Trophoblast cell (in vitro differentiated cells and primary cell): Measurements from ENCODE around the gene FBRSL1.

Experiments used
- DNase-seq, 2 donors: peaks; one replicate each; pipeline ENCODE4 v3.0.0-alpha.2; 2016
- H2AFZ ChIP-seq: 2 replicates; pipeline ENCODE4 v1.6.1; 2013; ENCODE audit warnings: low read length, moderate library complexity, mild to moderate bottlenecking; ENCODE audit not compliant: insufficient read depth, poor library complexity
- H2AK5ac ChIP-seq: 2 replicates; pipeline ENCODE4 v1.6.1; 2013; ENCODE audit warnings: mild to moderate bottlenecking, low read length
- H2BK120ac ChIP-seq: 2 replicates; pipeline ENCODE4 v1.6.1; 2013; ENCODE audit warnings: low read length, mild to moderate bottlenecking, moderate library complexity; ENCODE audit not compliant: insufficient read depth, poor library complexity
- H2BK12ac ChIP-seq: 2 replicates; pipeline ENCODE4 v1.6.1; 2013; ENCODE audit warnings: mild to moderate bottlenecking, low read length, moderate library complexity
- H2BK5ac ChIP-seq: 2 replicates; pipeline ENCODE4 v1.6.1; 2013; ENCODE audit warnings: low read length, low read depth, moderate library complexity, mild to moderate bottlenecking; ENCODE audit not compliant: poor library complexity
- H3K14ac ChIP-seq: 2 replicates; pipeline ENCODE4 v1.6.1; 2013; ENCODE audit warnings: mild to moderate bottlenecking, low read length
- H3K18ac ChIP-seq: 2 replicates; pipeline ENCODE4 v1.6.1; 2013; ENCODE audit warnings: mild to moderate bottlenecking, low read length
- H3K23ac ChIP-seq: 2 replicates; pipeline ENCODE4 v1.6.1; 2013; ENCODE audit warnings: low read length
- H3K27ac ChIP-seq: 2 replicates; pipeline ENCODE4 v1.5.1; 2013; ENCODE audit warnings: low read depth, mild to moderate bottlenecking, inconsistent platforms, low read length, moderate library complexity
- H3K27me3 ChIP-seq: 2 replicates; pipeline ENCODE4 v1.6.1; 2013; ENCODE audit warnings: inconsistent platforms, mild to moderate bottlenecking, low read length, moderate library complexity; ENCODE audit not compliant: insufficient read depth
- H3K36me3 ChIP-seq, 2 experiments: 1 replicate in 1 of 2; 2 replicates in 1 of 2; pipeline ENCODE4 v1.6.1; 2013; ENCODE audit warnings: low read length in 2 of 2, mild to moderate bottlenecking in 2 of 2, moderate library complexity in 1 of 2; ENCODE audit not compliant: insufficient read depth in 2 of 2, control insufficient read depth in 1 of 2
- H3K4ac ChIP-seq: 2 replicates; pipeline ENCODE4 v1.6.1; 2013; ENCODE audit warnings: low read depth, mild to moderate bottlenecking, low read length, moderate library complexity
- H3K4me1 ChIP-seq, 2 experiments: 1 replicate in 1 of 2; 2 replicates in 1 of 2; pipeline ENCODE4 v1.6.1; 2013; ENCODE audit warnings: low read length in 2 of 2, mild to moderate bottlenecking in 2 of 2, moderate library complexity in 1 of 2; ENCODE audit not compliant: insufficient read depth in 2 of 2, control insufficient read depth in 1 of 2
- H3K4me2 ChIP-seq: 2 replicates; pipeline ENCODE4 v1.6.1; 2013; ENCODE audit warnings: inconsistent platforms, mild to moderate bottlenecking, low read length, moderate library complexity
- H3K4me3 ChIP-seq: 2 replicates; pipeline ENCODE4 v1.5.1; 2013; ENCODE audit warnings: mild to moderate bottlenecking, low read depth, low read length, inconsistent platforms
- H3K79me1 ChIP-seq: one replicate; pipeline ENCODE4 v1.6.1; 2013; ENCODE audit warnings: low read length
- H3K79me2 ChIP-seq: 2 replicates; pipeline ENCODE4 v1.6.1; 2013; ENCODE audit warnings: low read length, mild to moderate bottlenecking; ENCODE audit not compliant: control insufficient read depth, insufficient read depth, poor library complexity
- H3K9ac ChIP-seq: 2 replicates; pipeline ENCODE4 v1.6.1; 2013; ENCODE audit warnings: mild to moderate bottlenecking, low read length
- H3K9me3 ChIP-seq: 2 replicates; pipeline ENCODE4 v1.6.1; 2013; ENCODE audit warnings: low read depth, mild to moderate bottlenecking, control low read depth, inconsistent platforms, low read length; ENCODE audit not compliant: insufficient read depth
- H4K12ac ChIP-seq: 2 replicates; pipeline ENCODE4 v1.6.1; 2013; ENCODE audit warnings: low read depth, mild to moderate bottlenecking, low read length, moderate library complexity
- H4K8ac ChIP-seq: 2 replicates; pipeline ENCODE4 v1.6.1; 2013; ENCODE audit warnings: low read depth, mild to moderate bottlenecking, low read length, moderate library complexity
- H4K91ac ChIP-seq: one replicate; pipeline ENCODE4 v1.6.1; 2013; ENCODE audit warnings: low read depth, mild to moderate bottlenecking, low read length, moderate library complexity
- WGBS: extraction: QIAGEN DNeasy Blood & Tissue Kit; methylation state at CpG from one replicate; pipeline ENCODE4 v1.1.7; 2013; ENCODE audit warnings: missing lambda C conversion rate; ENCODE audit not compliant: insufficient read length, insufficient coverage; ENCODE audit errors: extremely low coverage; 5-methylcytosine and 5-hydroxymethylcytosine counted together

The FBRSL1 gene

GRCh38 chr12:132450418-132451171 lies 39.4 kb upstream of the FBRSL1 start:
- H2AFZ ChIP-seq: no peak overlapping the region
- no peak overlapping the region for H4K12ac ChIP-seq
- no peaks in the 10 kb centered on the region for H3K36me3 ChIP-seq
- no peak overlapping the region for H3K4me3 ChIP-seq
- no peaks in the 10 kb centered on the region for H3K79me2 ChIP-seq
- H3K4me2 ChIP-seq: no peak overlapping the region
- no peak overlapping the region for H3K27ac ChIP-seq
- H3K79me1 ChIP-seq: no peaks in the 10 kb centered on the region
- H2BK5ac ChIP-seq: no peak overlapping the region
- no peak overlapping the region for H4K8ac ChIP-seq
- no peak overlapping the region for H3K18ac ChIP-seq
- WGBS: no CpG with 5 or more reads among the region's 22 CpGs
- no peak overlapping the region for H3K4ac ChIP-seq
- peaks cover 3 to 4% of the 10 kb centered on the region in 2 experiments for H3K4me1 ChIP-seq
- DNase-seq: no peak
- H3K9ac ChIP-seq: no peak overlapping the region
- H2AK5ac ChIP-seq: no peak overlapping the region
- peaks cover 4% of the 10 kb centered on the region for H3K9me3 ChIP-seq
- H2BK12ac ChIP-seq: no peak overlapping the region
- no peak overlapping the region for H4K91ac ChIP-seq
- no peak overlapping the region for H2BK120ac ChIP-seq
- no peak overlapping the region for H3K23ac ChIP-seq
- H3K27me3 ChIP-seq: peaks cover 4% of the 10 kb centered on the region
- no peak overlapping the region for H3K14ac ChIP-seq

GRCh38 chr12:132451172-132451835 lies 38.6 kb upstream of the FBRSL1 start:
- WGBS: no CpG with 5 or more reads among the region's 35 CpGs
- Histone ChIP-seq H2AK5ac (no peak overlapping the region), H3K79me1 (no peaks in the 10 kb centered on the region)

GRCh38 chr12:132451836-132452195 lies 38.1 kb upstream of the FBRSL1 start:
- H3K18ac ChIP-seq: no peak overlapping the region
- H3K4ac ChIP-seq: no peak overlapping the region
- H3K27ac ChIP-seq: no peak overlapping the region
- H2BK5ac ChIP-seq: no peak overlapping the region
- no peak overlapping the region for H3K4me2 ChIP-seq
- no peak overlapping the region for H3K23ac ChIP-seq
- H2AFZ ChIP-seq: no peak overlapping the region
- H2BK12ac ChIP-seq: no peak overlapping the region
- no peaks in the 10 kb centered on the region for H3K79me1 ChIP-seq
- no CpG with 5 or more reads among the region's 10 CpGs for WGBS
- no peaks in the 10 kb centered on the region for H3K36me3 ChIP-seq
- no peak overlapping the region for H2BK120ac ChIP-seq
- no peak overlapping the region for H4K8ac ChIP-seq
- H3K9me3 ChIP-seq: peaks cover 10% of the 10 kb centered on the region
- DNase-seq: no peak
- H3K79me2 ChIP-seq: no peaks in the 10 kb centered on the region
- no peak overlapping the region for H3K9ac ChIP-seq
- H4K91ac ChIP-seq: no peak overlapping the region
- no peak overlapping the region for H4K12ac ChIP-seq
- no peaks in the 10 kb centered on the region for H3K27me3 ChIP-seq
- H3K4me3 ChIP-seq: no peak overlapping the region
- no peak overlapping the region for H3K14ac ChIP-seq
- H3K4me1 ChIP-seq: peaks cover 3 to 4% of the 10 kb centered on the region in 2 experiments
- no peak overlapping the region for H2AK5ac ChIP-seq

More at GRCh38 chr12:132451172-132451835, 38.6 kb upstream of the FBRSL1 start:
- Histone ChIP-seq H3K4me2 (no peak overlapping the region), H3K4me1 (peaks cover 3 to 4% of the 10 kb centered on the region in 2 experiments), H3K27me3 (no peaks in the 10 kb centered on the region), H4K12ac (no peak overlapping the region), H2BK5ac (no peak overlapping the region), H3K9me3 (peaks cover 10% of the 10 kb centered on the region), H4K8ac (no peak overlapping the region), H2AFZ (no peak overlapping the region), H2BK12ac (no peak overlapping the region), H2BK120ac (no peak overlapping the region), H3K4ac (no peak overlapping the region), H3K9ac (no peak overlapping the region), H3K27ac (no peak overlapping the region), H3K23ac (no peak overlapping the region), H3K36me3 (no peaks in the 10 kb centered on the region), H3K14ac (no peak overlapping the region), H4K91ac (no peak overlapping the region), H3K18ac (no peak overlapping the region), H3K79me2 (no peaks in the 10 kb centered on the region), H3K4me3 (no peak overlapping the region)
- DNase-seq: no peak

DNA sequence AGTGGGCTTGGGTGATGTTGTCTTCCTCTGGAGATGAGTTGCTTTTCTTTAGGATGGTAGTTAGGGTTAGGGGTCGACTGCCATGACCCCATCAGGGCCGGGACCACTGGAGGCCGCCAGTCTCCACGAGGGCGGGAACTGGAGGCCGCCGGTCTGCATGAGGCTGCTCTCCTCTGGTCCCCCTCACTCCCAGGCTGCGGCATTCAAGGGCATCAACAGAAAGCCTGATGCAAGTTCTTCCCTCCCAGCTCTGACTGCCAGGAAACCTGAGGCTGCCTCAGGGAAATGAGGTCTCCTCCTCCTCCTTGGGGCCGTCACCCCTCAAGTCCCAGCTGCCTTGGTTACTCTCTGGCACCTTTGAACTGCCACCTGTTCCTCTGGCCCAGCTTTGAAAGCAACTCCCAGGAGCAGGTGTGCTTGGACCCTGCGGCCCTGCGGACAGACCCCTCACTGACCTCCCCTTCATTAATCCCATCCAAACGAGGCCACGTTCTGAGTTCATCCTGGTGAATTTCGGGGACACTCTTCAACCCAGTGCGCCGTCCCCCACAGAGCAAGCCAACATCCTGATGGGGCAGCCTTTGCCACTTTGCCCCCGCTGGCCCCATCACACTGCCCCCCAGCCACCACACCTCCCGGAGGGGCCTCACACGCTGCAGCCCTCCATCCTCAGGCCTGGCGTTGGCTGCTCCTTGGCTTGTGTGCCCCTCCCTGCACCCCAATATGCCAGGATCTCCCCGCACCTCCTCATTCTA lies 37.2 kb upstream of the FBRSL1 start:
- H3K79me1 ChIP-seq: no peaks in the 10 kb centered on the region
- H3K27ac ChIP-seq: no peak overlapping the region
- H3K27me3 ChIP-seq: no peaks in the 10 kb centered on the region
- H2AK5ac ChIP-seq: no peak overlapping the region
- no peak overlapping the region for H3K18ac ChIP-seq
- H2BK5ac ChIP-seq: no peak overlapping the region
- peaks cover 10% of the 10 kb centered on the region for H3K9me3 ChIP-seq
- H3K79me2 ChIP-seq: no peaks in the 10 kb centered on the region
- H2BK12ac ChIP-seq: no peak overlapping the region
- no peak overlapping the region for H2BK120ac ChIP-seq
- no peak overlapping the region for H3K9ac ChIP-seq
- no peak overlapping the region for H4K12ac ChIP-seq
- no peaks in the 10 kb centered on the region for H3K36me3 ChIP-seq
- whole genome bisulfite sequencing: no CpG with 5 or more reads among the region's 21 CpGs
- peaks cover 3 to 4% of the 10 kb centered on the region in 2 experiments for H3K4me1 ChIP-seq
- no peak overlapping the region for H3K23ac ChIP-seq
- H3K4ac ChIP-seq: no peak overlapping the region
- DNase-seq: no peak
- H3K4me2 ChIP-seq: no peak overlapping the region
- H3K4me3 ChIP-seq: no peak overlapping the region
- no peak overlapping the region for H4K91ac ChIP-seq
- H2AFZ ChIP-seq: no peak overlapping the region
- no peak overlapping the region for H3K14ac ChIP-seq
- H4K8ac ChIP-seq: no peak overlapping the region
